ENCODE results near the gene ABCD4.

DNA sequence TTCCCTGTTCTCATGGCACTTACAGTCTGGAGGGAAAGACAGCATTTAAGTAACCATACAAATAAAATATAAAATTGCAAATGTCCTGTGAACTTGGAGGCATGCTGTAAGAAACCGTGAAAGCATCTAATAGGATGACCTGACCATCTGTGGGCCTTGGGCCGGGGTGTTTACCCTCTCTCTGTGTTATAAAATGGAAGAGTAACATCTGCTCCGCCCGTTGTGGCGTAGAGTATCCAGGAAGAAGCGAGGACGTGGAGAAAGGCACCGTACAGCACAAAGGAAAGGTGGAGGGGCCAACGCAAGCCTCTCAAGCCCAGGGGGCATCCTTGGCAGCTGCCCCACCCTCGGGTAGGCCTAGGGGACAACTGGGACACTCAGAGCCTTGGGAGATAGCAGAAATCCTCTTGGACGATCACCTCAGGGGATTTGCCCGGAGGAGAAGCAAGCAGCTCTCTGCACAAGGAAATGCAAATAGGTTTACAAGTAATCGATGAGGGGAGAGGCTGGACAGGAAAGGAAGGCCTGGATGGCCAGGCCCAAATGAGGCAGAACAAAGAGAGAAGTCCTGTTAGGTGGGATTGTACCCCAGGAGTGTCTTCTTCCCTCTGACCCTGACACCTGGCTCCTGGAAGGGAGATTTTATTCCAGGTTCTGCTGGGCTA is 37.3 kb downstream of the ABCD4 start:
- TF ChIP-seq, protein P1, sequence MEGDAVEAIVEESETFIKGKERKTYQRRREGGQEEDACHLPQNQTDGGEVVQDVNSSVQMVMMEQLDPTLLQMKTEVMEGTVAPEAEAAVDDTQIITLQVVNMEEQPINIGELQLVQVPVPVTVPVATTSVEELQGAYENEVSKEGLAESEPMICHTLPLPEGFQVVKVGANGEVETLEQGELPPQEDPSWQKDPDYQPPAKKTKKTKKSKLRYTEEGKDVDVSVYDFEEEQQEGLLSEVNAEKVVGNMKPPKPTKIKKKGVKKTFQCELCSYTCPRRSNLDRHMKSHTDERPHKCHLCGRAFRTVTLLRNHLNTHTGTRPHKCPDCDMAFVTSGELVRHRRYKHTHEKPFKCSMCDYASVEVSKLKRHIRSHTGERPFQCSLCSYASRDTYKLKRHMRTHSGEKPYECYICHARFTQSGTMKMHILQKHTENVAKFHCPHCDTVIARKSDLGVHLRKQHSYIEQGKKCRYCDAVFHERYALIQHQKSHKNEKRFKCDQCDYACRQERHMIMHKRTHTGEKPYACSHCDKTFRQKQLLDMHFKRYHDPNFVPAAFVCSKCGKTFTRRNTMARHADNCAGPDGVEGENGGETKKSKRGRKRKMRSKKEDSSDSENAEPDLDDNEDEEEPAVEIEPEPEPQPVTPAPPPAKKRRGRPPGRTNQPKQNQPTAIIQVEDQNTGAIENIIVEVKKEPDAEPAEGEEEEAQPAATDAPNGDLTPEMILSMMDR (IDR thresholded peaks at IDR 0.05; ENCODE audit: insufficient read depth, low read length): no peak
- TF ChIP-seq POLR2AphosphoS5 (IDR thresholded peaks at IDR 0.05; ENCODE audit: low read depth) (no peak), SPI1 (IDR thresholded peaks at IDR 0.05; ENCODE audit: borderline replicate concordance, low read depth) (no peak), GABPA (IDR thresholded peaks at IDR 0.05; ENCODE audit: low read depth) (no peak)
- TF ChIP-seq, protein P2, sequence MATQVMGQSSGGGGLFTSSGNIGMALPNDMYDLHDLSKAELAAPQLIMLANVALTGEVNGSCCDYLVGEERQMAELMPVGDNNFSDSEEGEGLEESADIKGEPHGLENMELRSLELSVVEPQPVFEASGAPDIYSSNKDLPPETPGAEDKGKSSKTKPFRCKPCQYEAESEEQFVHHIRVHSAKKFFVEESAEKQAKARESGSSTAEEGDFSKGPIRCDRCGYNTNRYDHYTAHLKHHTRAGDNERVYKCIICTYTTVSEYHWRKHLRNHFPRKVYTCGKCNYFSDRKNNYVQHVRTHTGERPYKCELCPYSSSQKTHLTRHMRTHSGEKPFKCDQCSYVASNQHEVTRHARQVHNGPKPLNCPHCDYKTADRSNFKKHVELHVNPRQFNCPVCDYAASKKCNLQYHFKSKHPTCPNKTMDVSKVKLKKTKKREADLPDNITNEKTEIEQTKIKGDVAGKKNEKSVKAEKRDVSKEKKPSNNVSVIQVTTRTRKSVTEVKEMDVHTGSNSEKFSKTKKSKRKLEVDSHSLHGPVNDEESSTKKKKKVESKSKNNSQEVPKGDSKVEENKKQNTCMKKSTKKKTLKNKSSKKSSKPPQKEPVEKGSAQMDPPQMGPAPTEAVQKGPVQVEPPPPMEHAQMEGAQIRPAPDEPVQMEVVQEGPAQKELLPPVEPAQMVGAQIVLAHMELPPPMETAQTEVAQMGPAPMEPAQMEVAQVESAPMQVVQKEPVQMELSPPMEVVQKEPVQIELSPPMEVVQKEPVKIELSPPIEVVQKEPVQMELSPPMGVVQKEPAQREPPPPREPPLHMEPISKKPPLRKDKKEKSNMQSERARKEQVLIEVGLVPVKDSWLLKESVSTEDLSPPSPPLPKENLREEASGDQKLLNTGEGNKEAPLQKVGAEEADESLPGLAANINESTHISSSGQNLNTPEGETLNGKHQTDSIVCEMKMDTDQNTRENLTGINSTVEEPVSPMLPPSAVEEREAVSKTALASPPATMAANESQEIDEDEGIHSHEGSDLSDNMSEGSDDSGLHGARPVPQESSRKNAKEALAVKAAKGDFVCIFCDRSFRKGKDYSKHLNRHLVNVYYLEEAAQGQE (IDR thresholded peaks at IDR 0.05; ENCODE audit: insufficient replicate concordance, low read depth): no peak

Data from HL-60 (cell line).